GM23248 (cell line): Measurements from ENCODE around the gene TTLL13.

Experiments used
- EZH2 ChIP-seq: fragments of 200-600 bp; sonication (generic); IDR thresholded peaks from 2 replicates; pipeline ENCODE4 v1.6.1; 2018; ENCODE audit warnings: antibody characterized with exemption, mild to moderate bottlenecking; ENCODE audit not compliant: insufficient read depth, poor library complexity, severe bottlenecking
- EZH2phosphoT487 ChIP-seq: fragments of 200-600 bp; sonication (generic); IDR thresholded peaks from 2 replicates; pipeline ENCODE4 v1.6.1; 2018; ENCODE audit warnings: antibody characterized with exemption, moderate library complexity, mild to moderate bottlenecking, low read depth; ENCODE audit not compliant: insufficient read depth

- TF ChIP-seq EZH2phosphoT487 (no peak), EZH2 (no peak)
Observed at GRCh38 chr15:90201944-90202375, 47.4 kb upstream of the TTLL13 start.
